WI38 (cell line): ENCODE measurements around the gene METTL8.
"Not testable (repeated sequence)": the region's sequence is repeated elsewhere in the genome, so short reads cannot be mapped to it uniquely, and the experiment has no call there.

Experiments
- H3K4me3 ChIP-seq: 2 replicates; pipeline ENCODE4 v1.5.1; 2011; ENCODE audit warnings: low read depth, mild to moderate bottlenecking, control low read depth, low read length
- CTCF ChIP-seq: IDR thresholded peaks from 2 replicates; pipeline ENCODE4 v1.5.1; 2012; ENCODE audit warnings: low read depth, mild to moderate bottlenecking, control low read depth, low read length

Gene METTL8

GRCh38 chr2:171317492-171318125 lies 116.2 kb downstream of the METTL8 start:
- no peak for TF ChIP-seq CTCF
- no peak overlapping the region for H3K4me3 ChIP-seq

- TF ChIP-seq CTCF, result no peak
Observed at GRCh38 chr2:171316755-171317337, 116.9 kb downstream of the METTL8 start.

GRCh38 chr2:171316220-171316619 lies 117.6 kb downstream of the METTL8 start:
- no peak for TF ChIP-seq CTCF
- no peak overlapping the region for H3K4me3 ChIP-seq

More at GRCh38 chr2:171316755-171317337, 116.9 kb downstream of the METTL8 start:
- H3K4me3 ChIP-seq, result no peak overlapping the region

- TF ChIP-seq CTCF, result no peak
- H3K4me3 ChIP-seq, result no peak overlapping the region
Observed at GRCh38 chr2:171315781-171316180, 118.0 kb downstream of the METTL8 start.

GRCh38 chr2:171312182-171312581 lies 121.6 kb downstream of the METTL8 start:
- H3K4me3 ChIP-seq, result not testable (repeated sequence)

GRCh38 chr2:171311589-171311988 lies 122.2 kb downstream of the METTL8 start:
- not testable (repeated sequence) for H3K4me3 ChIP-seq

- no peak for TF ChIP-seq CTCF
- H3K4me3 ChIP-seq, result no peak overlapping the region
Observed at GRCh38 chr2:171310889-171311288, 122.9 kb downstream of the METTL8 start.

- no peak overlapping the region for H3K4me3 ChIP-seq
- TF ChIP-seq CTCF, result no peak
Observed at GRCh38 chr2:171309455-171310286, 124.1 kb downstream of the METTL8 start.
